AG04450 (cell line): Measurements from ENCODE around the gene OSBPL3. TPM values are rescaled to one million over a fixed set of nuclear protein-coding genes. Genes with fewer than 3 reads are reported as not detected.

Experiments used
- CTCF ChIA-PET: fragments of 300-600, 350-600 bp; formaldehyde crosslinking; extraction: SDS; loops from one replicate; lab custom pipeline; 2022; ENCODE audit warnings: antibody characterized with exemption, inconsistent platforms; lab: Charles Lee
- POLR2A ChIA-PET: fragments of 350-600 bp; formaldehyde crosslinking; extraction: SDS; loops from one replicate; lab custom pipeline; 2021; ENCODE audit warnings: antibody characterized with exemption, inconsistent platforms; lab: Yijun Ruan, JAX
- DNase-seq: peaks from one replicate; pipeline ENCODE4 v3.0.0-alpha.2; 2011; ENCODE audit warnings: low read depth, low spot score
- H3K27ac ChIP-seq: one replicate; pipeline ENCODE4 v1.5.1; 2012; ENCODE audit warnings: low read depth, low read length, control low read depth
- H3K27me3 ChIP-seq: one replicate; pipeline ENCODE4 v1.6.0; 2012; ENCODE audit warnings: low read length; ENCODE audit not compliant: control insufficient read depth, insufficient read depth
- H3K4me3 ChIP-seq: 2 replicates; pipeline ENCODE4 v1.5.1; 2011; ENCODE audit warnings: mild to moderate bottlenecking, low read depth, low read length, control low read depth
- H3K9me3 ChIP-seq: 2 replicates; pipeline ENCODE4 v1.5.1; 2012; ENCODE audit warnings: low read length; ENCODE audit not compliant: control insufficient read depth, insufficient read depth
- CTCF ChIP-seq: IDR thresholded peaks from 2 replicates; pipeline ENCODE4 v1.5.1; 2011; ENCODE audit warnings: low read depth, low read length, control low read depth, inconsistent platforms
- polyA plus RNA-seq: library from polyadenylated mRNA; depleted of rRNA; stranded (reverse); fragments of >200 nt; gene quantifications from 2 replicates; pipeline ENCODE4 v1.2.3, GENCODE V29; 2011

Gene OSBPL3
- polyA plus RNA-seq, 1 experiment = 37.8 TPM

- Histone ChIP-seq H3K4me3 (no peak overlapping the region), H3K9me3 (no peaks in the 10 kb centered on the region), H3K27me3 (no peaks in the 10 kb centered on the region), H3K27ac (no peak overlapping the region)
- DNase-seq = no peak
- ChIA-PET CTCF (interaction anchor here (2.4 to 2.6 kb wide), 2 partner anchors 9 to 73 kb away, joined by 6 to 11 read pairs; no protein-coding TSS in a partner anchor), POLR2A (no interaction called here)
- TF ChIP-seq CTCF = no peak
These were observed 94.7 kb downstream of the OSBPL3 start for GRCh38 chr7:24885305-24885704.

GRCh38 chr7:24884401-24884800, 95.6 kb downstream of the OSBPL3 start:
- POLR2A ChIA-PET = no interaction called here
- Histone ChIP-seq H3K9me3 (no peaks in the 10 kb centered on the region), H3K27ac (no peak overlapping the region), H3K4me3 (no peak overlapping the region), H3K27me3 (no peaks in the 10 kb centered on the region)
- no peak for DNase-seq
- CTCF ChIA-PET = interaction anchor here (2.4 kb wide), 1 partner anchor 10 kb away, joined by 6 read pairs; no protein-coding TSS in a partner anchor
- no peak for TF ChIP-seq CTCF

- TF ChIP-seq CTCF = no peak
- H3K4me3 ChIP-seq = no peak overlapping the region
- H3K9me3 ChIP-seq = no peaks in the 10 kb centered on the region
- no peak for DNase-seq
- no peak overlapping the region for H3K27ac ChIP-seq
- CTCF ChIA-PET = interaction anchor here (0.6 to 2.4 kb wide), 10 partner anchors 11 to 1375 kb away, joined by 3 to 13 read pairs (median 3); partner anchors contain the start of gene OSBPL3
- POLR2A ChIA-PET = no interaction called here
- H3K27me3 ChIP-seq = no peaks in the 10 kb centered on the region
These were observed 96.4 kb downstream of the OSBPL3 start for GRCh38 chr7:24883622-24884013.

GRCh38 chr7:24882989-24883621, 96.9 kb downstream of the OSBPL3 start:
- no peaks in the 10 kb centered on the region for H3K9me3 ChIP-seq

More at GRCh38 chr7:24882989-24883621, 96.9 kb downstream of the OSBPL3 start:
- Histone ChIP-seq H3K4me3 (no peak overlapping the region), H3K27me3 (no peaks in the 10 kb centered on the region), H3K27ac (no peak overlapping the region)
- CTCF ChIA-PET = interaction anchor here (0.6 to 2.4 kb wide), 10 partner anchors 11 to 216 kb away, joined by 3 to 13 read pairs (median 4); partner anchors contain the start of gene OSBPL3
- DNase-seq = peak; percentile 33
- TF ChIP-seq CTCF = no peak
- POLR2A ChIA-PET = interaction anchor here (0.8 kb wide), 1 partner anchor 11 kb away, joined by 3 read pairs; no protein-coding TSS in a partner anchor
